H9 (cell line): ENCODE results near the gene UQCRC1. TPM values are rescaled to one million over a fixed set of nuclear protein-coding genes. Genes with fewer than 3 reads are reported as not detected.
A peak's percentile ranks its signal among the peaks of the same experiment; 100 is the strongest.

Experiments
- DNase-seq: peaks from one replicate; pipeline ENCODE4 v3.0.0-alpha.2; 2017
- H2AFZ ChIP-seq: one replicate; pipeline ENCODE4 v1.6.1; 2013; ENCODE audit warnings: mild to moderate bottlenecking, low read length, control low read depth, moderate library complexity
- H2AK5ac ChIP-seq: 2 replicates; pipeline ENCODE4 v1.6.1; 2013; ENCODE audit warnings: low read length, control low read depth, mixed read lengths; ENCODE audit not compliant: insufficient read length
- H2BK120ac ChIP-seq: one replicate; pipeline ENCODE4 v1.6.1; 2013; ENCODE audit warnings: low read depth, mild to moderate bottlenecking, low read length, control low read depth, inconsistent platforms; ENCODE audit not compliant: poor library complexity, severe bottlenecking
- H2BK12ac ChIP-seq: 2 replicates; pipeline ENCODE4 v1.6.1; 2013; ENCODE audit warnings: low read length, control low read depth, mixed read lengths, low read depth; ENCODE audit not compliant: insufficient read length
- H2BK15ac ChIP-seq: 2 replicates; pipeline ENCODE4 v1.6.1; 2013; ENCODE audit warnings: low read depth, low read length, control low read depth
- H2BK20ac ChIP-seq: one replicate; pipeline ENCODE4 v1.6.1; 2013; ENCODE audit warnings: low read depth, mild to moderate bottlenecking, low read length, control low read depth, inconsistent platforms; ENCODE audit not compliant: poor library complexity, severe bottlenecking
- H2BK5ac ChIP-seq: 2 replicates; pipeline ENCODE4 v1.6.1; 2013; ENCODE audit warnings: low read length, control low read depth, mixed read lengths; ENCODE audit not compliant: insufficient read length
- H3K14ac ChIP-seq: 2 replicates; pipeline ENCODE4 v1.6.1; 2013; ENCODE audit warnings: low read length, control low read depth; ENCODE audit not compliant: insufficient read depth
- H3K18ac ChIP-seq: 2 replicates; pipeline ENCODE4 v1.6.1; 2013; ENCODE audit warnings: low read depth, mild to moderate bottlenecking, mixed read lengths, low read length, control low read depth; ENCODE audit not compliant: insufficient read length
- H3K23ac ChIP-seq: 2 replicates; pipeline ENCODE4 v1.6.1; 2013; ENCODE audit warnings: low read length, control low read depth, mixed read lengths, low read depth; ENCODE audit not compliant: insufficient read length
- H3K23me2 ChIP-seq: 2 replicates; pipeline ENCODE4 v1.6.1; 2013; ENCODE audit warnings: low read depth, mild to moderate bottlenecking, mixed read lengths, low read length, control low read depth; ENCODE audit not compliant: insufficient read length, poor library complexity, severe bottlenecking
- H3K27ac ChIP-seq: 2 replicates; pipeline ENCODE4 v1.5.1; 2013; ENCODE audit warnings: low read length, control low read depth, mixed read lengths, low read depth; ENCODE audit not compliant: insufficient read length
- H3K27me3 ChIP-seq: 2 replicates; pipeline ENCODE4 v1.6.1; 2013; ENCODE audit warnings: low read length, control low read depth, inconsistent platforms; ENCODE audit not compliant: insufficient read depth
- H3K4ac ChIP-seq: 2 replicates; pipeline ENCODE4 v1.6.1; 2013; ENCODE audit warnings: low read depth, mild to moderate bottlenecking, control low read depth, inconsistent platforms, low read length, moderate library complexity
- H3K4me1 ChIP-seq: 2 replicates; pipeline ENCODE4 v1.6.1; 2013; ENCODE audit warnings: low read length, control low read depth, inconsistent platforms; ENCODE audit not compliant: insufficient read depth
- H3K4me2 ChIP-seq: 2 replicates; pipeline ENCODE4 v1.6.1; 2013; ENCODE audit warnings: low read length, control low read depth, mixed read lengths; ENCODE audit not compliant: insufficient read length, insufficient read depth
- H3K56ac ChIP-seq: 2 replicates; pipeline ENCODE4 v1.6.1; 2013; ENCODE audit warnings: low read depth, mild to moderate bottlenecking, mixed read lengths, low read length, control low read depth; ENCODE audit not compliant: insufficient read length
- H3K79me1 ChIP-seq: 2 replicates; pipeline ENCODE4 v1.6.1; 2013; ENCODE audit warnings: low read depth, mild to moderate bottlenecking, moderate library complexity, low read length, control low read depth, inconsistent platforms; ENCODE audit not compliant: insufficient read depth, poor library complexity, severe bottlenecking
- H3K79me2 ChIP-seq: 2 replicates; pipeline ENCODE4 v1.6.1; 2013; ENCODE audit warnings: low read length, control low read depth, inconsistent platforms; ENCODE audit not compliant: insufficient read depth
- H3K9ac ChIP-seq: 2 replicates; pipeline ENCODE4 v1.6.1; 2013; ENCODE audit warnings: low read length, control low read depth, mixed read lengths; ENCODE audit not compliant: insufficient read length; ENCODE audit errors: extremely low read depth
- H3K9me3 ChIP-seq: one replicate; pipeline ENCODE4 v1.6.1; 2013; ENCODE audit warnings: low read depth, low read length, inconsistent platforms; ENCODE audit not compliant: control insufficient read depth
- H3T11ph ChIP-seq: one replicate; pipeline ENCODE4 v1.6.1; 2013; ENCODE audit warnings: mild to moderate bottlenecking, low read length, control low read depth, inconsistent platforms
- H4K20me1 ChIP-seq: one replicate; pipeline ENCODE4 v1.6.1; 2013; ENCODE audit not compliant: control insufficient read depth, insufficient read length, insufficient read depth
- H4K5ac ChIP-seq: 2 replicates; pipeline ENCODE4 v1.6.1; 2013; ENCODE audit warnings: low read depth, mild to moderate bottlenecking, mixed read lengths, low read length, control low read depth; ENCODE audit not compliant: insufficient read length
- H4K8ac ChIP-seq: replicated peaks from 2 replicates; pipeline ENCODE4 v1.6.1; 2013; ENCODE audit warnings: low read length, control low read depth, mixed read lengths, low read depth; ENCODE audit not compliant: insufficient read length
- H4K91ac ChIP-seq: 2 replicates; pipeline ENCODE4 v1.6.1; 2013; ENCODE audit warnings: low read depth, mild to moderate bottlenecking, moderate library complexity, mixed read lengths, low read length, control low read depth; ENCODE audit not compliant: insufficient read length
- H3K27ac Mint-ChIP-seq, 3 experiments: 2 replicates in 2 of 3; 3 replicates in 1 of 3; pipeline ENCODE4 v1.8.0; 2020 to 2021; ENCODE audit warnings: mixed read lengths in 3 of 3, mild to moderate bottlenecking in 1 of 3, moderate library complexity in 1 of 3
- H3K27me3 Mint-ChIP-seq: 2 replicates; pipeline ENCODE4 v1.8.0; 2021; ENCODE audit warnings: low read depth, mild to moderate bottlenecking, moderate library complexity, mixed read lengths
- H3K36me3 Mint-ChIP-seq, 3 experiments: 2 replicates in 2 of 3; 3 replicates in 1 of 3; pipeline ENCODE4 v1.8.0; 2020 to 2021; ENCODE audit warnings: low read depth in 3 of 3, mixed read lengths in 3 of 3; ENCODE audit not compliant: insufficient read depth in 1 of 3
- H3K4me1 Mint-ChIP-seq, 2 experiments: 2 replicates each; pipeline ENCODE4 v1.8.0; 2020; ENCODE audit warnings: mixed read lengths in 2 of 2
- H3K4me3 Mint-ChIP-seq, 2 experiments: 2 replicates in 1 of 2; 3 replicates in 1 of 2; pipeline ENCODE4 v1.8.0; 2020 to 2021; ENCODE audit warnings: mild to moderate bottlenecking in 2 of 2, mixed read lengths in 2 of 2, moderate library complexity in 1 of 2
- H3K9me3 Mint-ChIP-seq, 2 experiments: 2 replicates in 1 of 2; 3 replicates in 1 of 2; pipeline ENCODE4 v1.8.0; 2020; ENCODE audit warnings: mild to moderate bottlenecking in 2 of 2, mixed read lengths in 2 of 2, moderate library complexity in 1 of 2
- CTCF ChIP-seq: fragments of 200-600 bp; sonication (generic); conservative IDR thresholded peaks from 3 replicates; pipeline ENCODE4 v1.8.0; 2021; ENCODE audit warnings: antibody characterized with exemption, mild to moderate bottlenecking
- WGBS: extraction: QIAGEN DNeasy Blood & Tissue Kit; methylation state at CpG from one replicate; pipeline ENCODE4 v1.1.7; 2013; ENCODE audit warnings: missing lambda C conversion rate, low lambda C conversion rate, mixed read lengths; ENCODE audit not compliant: insufficient read length; ENCODE audit errors: extremely low coverage; 5-methylcytosine and 5-hydroxymethylcytosine counted together
- total RNA-seq: library from RNA; stranded (reverse); gene quantifications from 2 replicates; pipeline ENCODE4 v1.2.1, GENCODE V29; 2021

The UQCRC1 gene
- total RNA-seq, 1 experiment from 2014 or later = 285 TPM

DNA sequence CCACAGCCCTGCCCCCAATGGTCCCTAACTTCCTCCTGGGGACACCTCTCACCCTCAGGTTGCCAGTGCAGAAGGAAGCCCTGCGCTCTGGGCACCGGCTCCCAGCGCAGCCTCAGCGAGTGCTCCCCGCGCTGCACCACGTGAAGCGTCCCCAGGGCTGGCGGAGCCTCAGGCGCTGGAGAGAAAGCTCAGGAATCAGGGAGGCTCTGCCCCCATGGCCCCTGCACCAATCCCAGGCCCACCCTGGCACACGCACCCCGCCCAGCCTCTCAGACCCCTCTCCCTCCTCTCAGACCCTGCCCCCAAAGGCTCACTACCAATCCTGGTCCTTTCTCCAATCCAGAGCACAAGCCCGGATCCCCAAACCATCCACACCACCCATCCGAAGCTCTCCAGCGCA is 21.2 kb downstream of the UQCRC1 start:
- Histone ChIP-seq H3T11ph (no peak overlapping the region), H4K5ac (no peak overlapping the region), H3K27ac (no peak overlapping the region), H4K91ac (no peak overlapping the region), H3K27me3 (no peaks in the 10 kb centered on the region), H2BK15ac (no peak overlapping the region), H3K9ac (no peak overlapping the region), H3K79me2 (no peaks in the 10 kb centered on the region), H3K14ac (no peak overlapping the region), H3K4me1 (no peaks in the 10 kb centered on the region), H3K23me2 (no peaks in the 10 kb centered on the region), H2BK12ac (no peak overlapping the region), H3K56ac (no peak overlapping the region), H2AK5ac (no peak overlapping the region), H3K4ac (no peak overlapping the region), H3K18ac (no peak overlapping the region), H3K4me2 (no peak overlapping the region), H4K20me1 (no peaks in the 10 kb centered on the region), H3K23ac (no peak overlapping the region), H3K79me1 (no peaks in the 10 kb centered on the region), H2BK20ac (no peak overlapping the region), H3K9me3 (no peaks in the 10 kb centered on the region), H4K8ac (no peak overlapping the region), H2BK5ac (no peak overlapping the region), H2BK120ac (no peak overlapping the region), H2AFZ (no peak overlapping the region)
- H3K27me3 Mint-ChIP-seq = peaks cover 4% of the 10 kb centered on the region; the same call in 1 of the 2 replicates
- peaks cover 5 to 11% of the 10 kb centered on the region in 2 experiments; a peak in 2 of 4 replicates for H3K4me1 Mint-ChIP-seq
- H3K36me3 Mint-ChIP-seq = peaks cover 0 to 8% (median 0%) of the 10 kb centered on the region in 3 experiments; a peak in 4 of 7 replicates
- peak; percentile 43 for DNase-seq
- TF ChIP-seq CTCF = no peak
- no peaks in the 10 kb centered on the region for H3K9me3 Mint-ChIP-seq
- WGBS = no CpG with 5 or more reads among the region's 15 CpGs
- peak overlapping the region in 2 of 3 experiments; percentile 20 to 49; a peak in 2 of 7 replicates for H3K27ac Mint-ChIP-seq
- H3K4me3 Mint-ChIP-seq = no peak overlapping the region
